ENCODE data around the gene C2orf68. TPM values are rescaled to one million over a fixed set of nuclear protein-coding genes. Genes with fewer than 3 reads are reported as not detected.

The C2orf68 gene
- total and polyA plus RNA-seq, 2 donors (not counting 1 experiment from before 2014, with no cell fraction given): 15.4 to 26.1 TPM

DNA sequence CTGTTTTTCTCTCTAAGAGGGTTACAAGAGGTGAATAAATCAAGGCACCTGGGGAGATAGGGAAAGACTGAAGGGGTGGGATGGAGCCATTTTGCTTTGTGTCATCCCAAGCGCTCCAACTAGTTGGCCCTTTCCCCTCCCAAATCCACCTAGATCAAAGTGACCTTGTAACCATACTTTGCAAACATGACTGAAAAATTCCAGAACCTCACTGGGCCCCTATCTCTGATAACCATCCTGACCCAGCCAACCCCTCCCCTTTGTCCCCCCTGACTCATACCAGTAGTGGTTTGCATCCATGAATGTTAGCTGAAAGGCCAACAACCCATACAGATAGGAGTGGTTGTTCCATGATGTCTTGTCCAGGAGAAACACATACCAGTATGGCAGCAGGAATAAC, 53.7 kb downstream of the C2orf68 start:
- no peaks in the 10 kb centered on the region for H3K27me3 ChIP-seq (ENCODE audit: control insufficient read depth, insufficient read depth, low read length)
- peaks cover 3% of the 10 kb centered on the region for H3K4me1 ChIP-seq (ENCODE audit: control insufficient read depth, extremely low read depth, insufficient read depth, low read length)
- no peak overlapping the region for H3K4me2 ChIP-seq (ENCODE audit: extremely low read depth, insufficient read depth, low read length)
- H3K9me3 ChIP-seq (ENCODE audit: control insufficient read depth, insufficient read depth, low read depth, low read length): no peaks in the 10 kb centered on the region
- TF ChIP-seq, protein P1, sequence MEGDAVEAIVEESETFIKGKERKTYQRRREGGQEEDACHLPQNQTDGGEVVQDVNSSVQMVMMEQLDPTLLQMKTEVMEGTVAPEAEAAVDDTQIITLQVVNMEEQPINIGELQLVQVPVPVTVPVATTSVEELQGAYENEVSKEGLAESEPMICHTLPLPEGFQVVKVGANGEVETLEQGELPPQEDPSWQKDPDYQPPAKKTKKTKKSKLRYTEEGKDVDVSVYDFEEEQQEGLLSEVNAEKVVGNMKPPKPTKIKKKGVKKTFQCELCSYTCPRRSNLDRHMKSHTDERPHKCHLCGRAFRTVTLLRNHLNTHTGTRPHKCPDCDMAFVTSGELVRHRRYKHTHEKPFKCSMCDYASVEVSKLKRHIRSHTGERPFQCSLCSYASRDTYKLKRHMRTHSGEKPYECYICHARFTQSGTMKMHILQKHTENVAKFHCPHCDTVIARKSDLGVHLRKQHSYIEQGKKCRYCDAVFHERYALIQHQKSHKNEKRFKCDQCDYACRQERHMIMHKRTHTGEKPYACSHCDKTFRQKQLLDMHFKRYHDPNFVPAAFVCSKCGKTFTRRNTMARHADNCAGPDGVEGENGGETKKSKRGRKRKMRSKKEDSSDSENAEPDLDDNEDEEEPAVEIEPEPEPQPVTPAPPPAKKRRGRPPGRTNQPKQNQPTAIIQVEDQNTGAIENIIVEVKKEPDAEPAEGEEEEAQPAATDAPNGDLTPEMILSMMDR (conservative IDR thresholded peaks at IDR 0.05 in 1 of 2, IDR thresholded peaks at IDR 0.05 in 1 of 2; ENCODE audit: low read depth in 1 of 2, low read length in 2 of 2): no peak
- TF ChIP-seq EZH2 (IDR thresholded peaks at IDR 0.05; ENCODE audit: low read length, missing control alignments): no peak
- no peak overlapping the region for H3K27ac ChIP-seq (ENCODE audit: insufficient read depth, low read length)
- no peak overlapping the region for H3K9ac ChIP-seq (ENCODE audit: insufficient read depth, low read length)
- peaks cover 20% of the 10 kb centered on the region for H3K36me3 ChIP-seq (ENCODE audit: control insufficient read depth, insufficient read depth, low read length)
- no peak overlapping the region for H3K4me3 ChIP-seq (replicated peaks in 1 of 4; ENCODE audit: control extremely low read depth in 1 of 4, insufficient read depth in 1 of 4, low read depth in 3 of 4, low read length in 4 of 4)
- DNase-seq (ENCODE audit: low read depth in 2 of 2): no peak
- H3K79me2 ChIP-seq (ENCODE audit: control insufficient read depth, insufficient read depth, low read length): peaks cover 26% of the 10 kb centered on the region
- H4K20me1 ChIP-seq (ENCODE audit: control insufficient read depth, extremely low read depth, insufficient read depth, low read length): no peaks in the 10 kb centered on the region
- no peak overlapping the region for H2AFZ ChIP-seq (ENCODE audit: low read length)

DNA sequence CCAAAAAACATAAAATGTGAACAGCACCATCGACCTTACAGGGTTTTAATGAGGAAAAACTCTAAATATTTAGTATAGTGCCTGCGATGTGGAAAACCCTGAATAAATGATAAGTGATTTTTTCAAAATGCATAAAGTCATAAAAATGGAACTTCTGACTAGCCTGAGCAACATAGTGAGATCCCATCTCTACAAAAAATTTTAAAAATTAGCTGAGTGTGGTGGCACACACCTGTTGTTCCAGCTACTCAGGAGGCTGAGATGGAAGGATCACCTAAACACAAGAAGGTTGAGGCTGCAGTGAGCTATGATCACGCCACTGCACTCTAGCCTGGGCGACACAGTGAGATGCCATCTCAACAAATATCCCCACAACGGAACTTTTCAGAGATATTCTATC, 54.7 kb downstream of the C2orf68 start:
- no peak overlapping the region for H3K9ac ChIP-seq (ENCODE audit: insufficient read depth, low read length)
- no peaks in the 10 kb centered on the region for H3K27me3 ChIP-seq (ENCODE audit: control insufficient read depth, insufficient read depth, low read length)
- DNase-seq (ENCODE audit: low read depth in 2 of 2): no peak
- H4K20me1 ChIP-seq (ENCODE audit: control insufficient read depth, extremely low read depth, insufficient read depth, low read length): no peaks in the 10 kb centered on the region
- no peak overlapping the region for H2AFZ ChIP-seq (ENCODE audit: low read length)
- H3K79me2 ChIP-seq (ENCODE audit: control insufficient read depth, insufficient read depth, low read length): peaks cover 26% of the 10 kb centered on the region
- no peak overlapping the region for H3K27ac ChIP-seq (ENCODE audit: insufficient read depth, low read length)
- no peak overlapping the region for H3K4me3 ChIP-seq (replicated peaks in 1 of 4; ENCODE audit: control extremely low read depth in 1 of 4, insufficient read depth in 1 of 4, low read depth in 3 of 4, low read length in 4 of 4)
- no peak for TF ChIP-seq EZH2 (IDR thresholded peaks at IDR 0.05; ENCODE audit: low read length, missing control alignments)
- TF ChIP-seq, protein P1 (conservative IDR thresholded peaks at IDR 0.05 in 1 of 2, IDR thresholded peaks at IDR 0.05 in 1 of 2; ENCODE audit: low read depth in 1 of 2, low read length in 2 of 2): no peak
- H3K4me1 ChIP-seq (ENCODE audit: control insufficient read depth, extremely low read depth, insufficient read depth, low read length): peaks cover 3% of the 10 kb centered on the region
- no peaks in the 10 kb centered on the region for H3K9me3 ChIP-seq (ENCODE audit: control insufficient read depth, insufficient read depth, low read depth, low read length)
- H3K4me2 ChIP-seq (ENCODE audit: extremely low read depth, insufficient read depth, low read length): no peak overlapping the region
- peaks cover 24% of the 10 kb centered on the region for H3K36me3 ChIP-seq (ENCODE audit: control insufficient read depth, insufficient read depth, low read length)

Other genes with a start within 250 kb of the C2orf68 start
- 105 and 193 TPM in 2 replicates for gene CAPG, start 201.7 kb downstream of the C2orf68 start, total RNA-seq
- 43.8 and 159 TPM in 2 replicates for gene CAPG, start 201.7 kb downstream of the C2orf68 start, polyA plus RNA-seq
- gene SH2D6, start 193.4 kb downstream of the C2orf68 start, total RNA-seq: 0.77 and 2.1 TPM in 2 replicates
- gene SH2D6, start 193.4 kb downstream of the C2orf68 start, polyA plus RNA-seq: 0.16 and 0.29 TPM in 2 replicates
- 176 and 270 TPM in 2 replicates for gene MAT2A, start 72.9 kb downstream of the C2orf68 start, total RNA-seq
- gene MAT2A, start 72.9 kb downstream of the C2orf68 start, polyA plus RNA-seq: 334 and 369 TPM in 2 replicates
- gene GGCX, start 50.6 kb downstream of the C2orf68 start, total RNA-seq: 28.8 and 46.1 TPM in 2 replicates
- gene GGCX, start 50.6 kb downstream of the C2orf68 start, polyA plus RNA-seq: 34.4 and 48.8 TPM in 2 replicates
- 2.1 and 2.3 TPM in 2 replicates for gene VAMP8, start 34.5 kb downstream of the C2orf68 start, total RNA-seq
- gene VAMP8, start 34.5 kb downstream of the C2orf68 start, polyA plus RNA-seq: 17.7 and 80.6 TPM in 2 replicates
- 45.5 and 69.5 TPM in 2 replicates for gene VAMP5, start 27.6 kb downstream of the C2orf68 start, total RNA-seq
- 190 and 212 TPM in 2 replicates for gene VAMP5, start 27.6 kb downstream of the C2orf68 start, polyA plus RNA-seq
- 187 and 247 TPM in 2 replicates for gene RNF181, start 16.3 kb downstream of the C2orf68 start, total RNA-seq
- 276 and 289 TPM in 2 replicates for gene RNF181, start 16.3 kb downstream of the C2orf68 start, polyA plus RNA-seq
- 11.8 and 13.2 TPM in 2 replicates for gene TMEM150A, start 9.4 kb downstream of the C2orf68 start, total RNA-seq
- 11.4 and 15.5 TPM in 2 replicates for gene TMEM150A, start 9.4 kb downstream of the C2orf68 start, polyA plus RNA-seq
- 34.9 and 41.1 TPM in 2 replicates for gene USP39, start 4.1 kb upstream of the C2orf68 start, total RNA-seq
- gene USP39, start 4.1 kb upstream of the C2orf68 start, polyA plus RNA-seq: 53.5 and 63.5 TPM in 2 replicates
- gene SFTPB, start 56.1 kb upstream of the C2orf68 start, total RNA-seq: not detected in 2 replicates
- not detected in 2 replicates for gene SFTPB, start 56.1 kb upstream of the C2orf68 start, polyA plus RNA-seq
- gene GNLY, start 82.3 kb upstream of the C2orf68 start, total RNA-seq: under 0.01 TPM in 1 of 2 replicates, not detected in the other
- not detected in 2 replicates for gene GNLY, start 82.3 kb upstream of the C2orf68 start, polyA plus RNA-seq
- 19.0 and 19.2 TPM in 2 replicates for gene ATOH8, start 141.9 kb upstream of the C2orf68 start, total RNA-seq
- 5.6 and 7.1 TPM in 2 replicates for gene ATOH8, start 141.9 kb upstream of the C2orf68 start, polyA plus RNA-seq